HFFc6 (cell line): ENCODE results near the gene ZNF597. TPM values are rescaled to one million over a fixed set of nuclear protein-coding genes. Genes with fewer than 3 reads are reported as not detected.

Experiments used
- DNase-seq: peaks from one replicate; pipeline ENCODE4 v3.0.0-alpha.2; 2018
- H3K27ac Mint-ChIP-seq: 2 replicates; pipeline ENCODE4 v1.8.0; 2020; ENCODE audit warnings: mild to moderate bottlenecking, mixed read lengths
- H3K27me3 Mint-ChIP-seq: 2 replicates; pipeline ENCODE4 v1.8.0; 2021; ENCODE audit warnings: mild to moderate bottlenecking, moderate library complexity, mixed read lengths; ENCODE audit not compliant: insufficient read depth
- H3K36me3 Mint-ChIP-seq: 2 replicates; pipeline ENCODE4 v1.8.0; 2021; ENCODE audit warnings: low read depth, mixed read lengths
- H3K4me1 Mint-ChIP-seq: 2 replicates; pipeline ENCODE4 v1.8.0; 2020; ENCODE audit warnings: low read depth, mixed read lengths
- H3K4me3 Mint-ChIP-seq: 2 replicates; pipeline ENCODE4 v1.8.0; 2020; ENCODE audit warnings: mild to moderate bottlenecking, moderate library complexity, mixed read lengths
- H3K9me3 Mint-ChIP-seq: 2 replicates; pipeline ENCODE4 v1.8.0; 2020; ENCODE audit warnings: mild to moderate bottlenecking, mixed read lengths
- CTCF ChIP-seq: fragments of 200-600 bp; sonication (generic); IDR thresholded peaks from 2 replicates; pipeline ENCODE4 v1.5.0; 2021; ENCODE audit warnings: antibody characterized with exemption, mild to moderate bottlenecking
- total RNA-seq, 6 experiments: library from RNA; stranded (reverse); fragmentation: NEBNext Ultra II Directional; extraction: Animal tissue kit (Norgen Biotek cat#: 25700); gene quantifications; 2 replicates in 1 of 6; 3 replicates in 5 of 6; pipeline ENCODE4 v1.2.3, GENCODE V29; 2021

The ZNF597 gene
- total RNA-seq, 6 experiments from 2014 or later, result 1.6 to 2.3 (median 1.8) TPM

- DNase-seq, result peak; percentile 61
- H3K4me1 Mint-ChIP-seq, result peaks cover 6% of the 10 kb centered on the region
- peaks cover 31% of the 10 kb centered on the region for H3K36me3 Mint-ChIP-seq
- H3K4me3 Mint-ChIP-seq, result peak overlapping the region; percentile 97
- H3K9me3 Mint-ChIP-seq, result peaks cover 20% of the 10 kb centered on the region
- H3K27ac Mint-ChIP-seq, result peak overlapping the region; percentile 93
- TF ChIP-seq CTCF, result no peak; the same call in 1 of the 2 replicates
- peaks cover 8% of the 10 kb centered on the region for H3K27me3 Mint-ChIP-seq
Observed at GRCh38 chr16:3444032-3444388, 706 bp upstream of the ZNF597 start.

- no peak for DNase-seq
- Mint-ChIP-seq H3K9me3 (peaks cover 20% of the 10 kb centered on the region), H3K4me1 (peaks cover under 1% of the 10 kb centered on the region; the same call in 1 of the 2 replicates)
Observed at GRCh38 chr16:3439637-3440036, 3.7 kb downstream of the ZNF597 start.

GRCh38 chr16:3434373-3434772, 8.9 kb downstream of the ZNF597 start:
- Mint-ChIP-seq H3K27ac (no peak overlapping the region), H3K27me3 (peaks cover 6% of the 10 kb centered on the region), H3K9me3 (peaks cover 5% of the 10 kb centered on the region; the same call in 1 of the 2 replicates), H3K4me1 (no peaks in the 10 kb centered on the region), H3K36me3 (peaks cover 19% of the 10 kb centered on the region), H3K4me3 (no peak overlapping the region)
- DNase-seq, result no peak
- no peak for TF ChIP-seq CTCF

More at GRCh38 chr16:3439637-3440036, 3.7 kb downstream of the ZNF597 start:
- H3K36me3 Mint-ChIP-seq, result peaks cover 31% of the 10 kb centered on the region
- no peak overlapping the region for H3K4me3 Mint-ChIP-seq
- H3K27ac Mint-ChIP-seq, result no peak overlapping the region
- TF ChIP-seq CTCF, result no peak
- peaks cover 9% of the 10 kb centered on the region for H3K27me3 Mint-ChIP-seq

GRCh38 chr16:3431779-3432219, 11.5 kb downstream of the ZNF597 start:
- Mint-ChIP-seq H3K4me1 (no peaks in the 10 kb centered on the region), H3K4me3 (no peak overlapping the region; the same call in 1 of the 2 replicates), H3K36me3 (peaks cover 17% of the 10 kb centered on the region), H3K27ac (no peak overlapping the region), H3K9me3 (peaks cover 4% of the 10 kb centered on the region; the same call in 1 of the 2 replicates), H3K27me3 (peaks cover 3% of the 10 kb centered on the region; the same call in 1 of the 2 replicates)
- DNase-seq, result no peak
- no peak for TF ChIP-seq CTCF

DNA sequence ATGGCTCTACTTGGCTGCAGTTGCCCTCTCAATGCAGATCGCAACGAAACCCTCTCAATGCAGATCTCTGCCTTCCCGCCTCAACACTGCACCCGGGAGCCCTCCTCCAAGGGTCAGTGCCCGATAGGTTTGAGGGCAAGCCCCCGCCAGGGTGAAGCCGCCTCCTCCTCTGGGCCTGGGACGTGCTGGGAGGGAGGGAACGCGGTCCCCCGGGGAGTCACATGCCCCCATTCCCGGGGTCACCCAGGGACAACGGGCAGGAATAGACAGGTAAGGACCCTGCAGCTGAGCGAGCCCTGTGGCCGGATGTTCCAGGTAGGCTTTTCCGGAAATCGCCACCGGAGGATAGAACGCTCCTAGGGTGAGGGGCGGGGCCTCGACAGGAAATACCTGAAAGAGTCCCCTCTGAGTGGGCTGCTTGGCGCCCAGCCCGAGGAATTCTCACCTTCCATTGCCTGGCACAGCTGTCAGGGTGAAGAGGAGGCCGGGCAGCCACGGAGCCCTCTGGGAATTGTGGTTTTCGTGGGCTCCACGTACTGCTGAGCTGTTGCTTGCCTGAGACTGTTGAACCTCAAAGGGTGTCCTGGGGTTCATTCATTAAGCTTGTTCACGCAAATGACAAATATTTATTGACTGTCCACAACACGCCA, 29.4 kb downstream of the ZNF597 start:
- Mint-ChIP-seq H3K9me3 (peaks cover 73% of the 10 kb centered on the region), H3K36me3 (peaks cover 34% of the 10 kb centered on the region), H3K4me1 (no peaks in the 10 kb centered on the region), H3K27ac (no peak overlapping the region), H3K27me3 (peaks cover 2% of the 10 kb centered on the region), H3K4me3 (no peak overlapping the region)
- DNase-seq, result no peak
- TF ChIP-seq CTCF, result no peak
